ENCODE measurements around the gene DOCK1.

GRCh38 chr10:127195571-127196281, 290.5 kb downstream of the DOCK1 start:
- TF ChIP-seq POLR2A (IDR thresholded peaks at IDR 0.05) (no peak), CTCF (IDR thresholded peaks at IDR 0.05) (no peak)
